HCT116 (cell line): Measurements from ENCODE around the gene LY6G5B. TPM values are rescaled to one million over a fixed set of nuclear protein-coding genes. Genes with fewer than 3 reads are reported as not detected.

Experiments
- ATAC-seq: fragments of 200-7000 bp; cut with Tn5 transposase; 2 replicates; pipeline ENCODE4 v1.9.1; 2020; ENCODE audit warnings: mild to moderate bottlenecking, moderate library complexity
- BruUV-seq: library from RNA; stranded (reverse); fragments of 400-500 nt; replicated peaks from 2 replicates; lab custom pipeline; 2021; lab: Mats Ljungman, UMichigan
- CTCF ChIA-PET: fragments of 300-600 bp; sonication (Branson Sonifier 250); formaldehyde crosslinking; loops from one replicate; lab custom pipeline; 2021; ENCODE audit warnings: antibody characterized with exemption; lab: Charles Lee
- POLR2A ChIA-PET: fragments of 300-600, 350-600 bp; sonication (Branson Sonifier 250); formaldehyde crosslinking; loops from one replicate; lab custom pipeline; 2021; ENCODE audit warnings: antibody characterized with exemption; lab: Charles Lee
- RAD21 ChIA-PET, 2 experiments: fragments of 300-600 bp; sonication (Branson Sonifier 250); formaldehyde crosslinking; loops; one replicate each; lab custom pipeline; 2023; ENCODE audit warnings: low total read pairs in 2 of 2; ENCODE audit not compliant: uncharacterized antibody in 2 of 2, unreplicated experiment in 2 of 2, low non-redundant PET in 1 of 2; lab: Charles Lee
- DNase-seq: peaks from one replicate; pipeline ENCODE4 v3.0.0-alpha.2; 2010; ENCODE audit warnings: low read depth, low spot score
- H2AFZ ChIP-seq: fragments of 200-600 bp; shearing (Covaris generic), sonication (generic); 2 replicates; pipeline ENCODE4 v1.6.1; 2017; ENCODE audit warnings: low read depth, mixed run types, mixed read lengths, antibody characterized with exemption, low read length; ENCODE audit not compliant: poor library complexity, severe bottlenecking
- H3K27ac ChIP-seq: 2 replicates; pipeline ENCODE4 v1.5.1; 2012; ENCODE audit warnings: low read depth, low read length
- H3K27me3 ChIP-seq: fragments of 200-600 bp; sonication (generic); 2 replicates; pipeline ENCODE4 v1.6.1; 2016; ENCODE audit warnings: mixed run types, low read length, mixed read lengths; ENCODE audit not compliant: insufficient read depth
- H3K36me3 ChIP-seq, 2 experiments: fragments of 200-500 bp in 1 of 2; fragments of 200-600 bp in 1 of 2; sonication (Bioruptor generic) in 1 of 2; sonication (generic) in 1 of 2; 2 replicates each; pipeline versions ENCODE4 v1.5.1 to v1.6.1; 2014 to 2016; ENCODE audit warnings: low read length in 2 of 2, inconsistent platforms in 1 of 2, mixed read lengths in 1 of 2, mixed run types in 1 of 2; ENCODE audit not compliant: insufficient read depth in 2 of 2, control insufficient read depth in 1 of 2
- H3K4me1 ChIP-seq, 2 experiments: fragments of 200-600 bp in 1 of 2; sonication (generic) in 1 of 2; 2 replicates each; pipeline versions ENCODE4 v1.5.1 to v1.6.1; 2012 to 2017; ENCODE audit warnings: low read length in 2 of 2, inconsistent platforms in 1 of 2, mild to moderate bottlenecking in 1 of 2, mixed read lengths in 1 of 2, mixed run types in 1 of 2, moderate library complexity in 1 of 2; ENCODE audit not compliant: insufficient read depth in 2 of 2, control insufficient read depth in 1 of 2
- H3K4me2 ChIP-seq: fragments of 200-600 bp; sonication (generic); 2 replicates; pipeline ENCODE4 v1.6.1; 2017; ENCODE audit warnings: mixed run types, low read length, mixed read lengths
- H3K4me3 ChIP-seq, 2 experiments: fragments of 200-600 bp in 1 of 2; sonication (generic) in 1 of 2; replicated peaks in 1 of 2; 2 replicates each; pipeline ENCODE4 v1.5.1; 2011 to 2016; ENCODE audit warnings: low read length in 2 of 2, control low read depth in 1 of 2, low read depth in 1 of 2, mild to moderate bottlenecking in 1 of 2, mixed read lengths in 1 of 2, mixed run types in 1 of 2
- H3K79me2 ChIP-seq: fragments of 200-600 bp; sonication (generic); 2 replicates; pipeline ENCODE4 v1.6.1; 2017; ENCODE audit warnings: mild to moderate bottlenecking, mixed run types, low read length, moderate library complexity, mixed read lengths; ENCODE audit not compliant: insufficient read depth
- H3K9ac ChIP-seq: fragments of 200-600 bp; sonication (generic); 2 replicates; pipeline ENCODE4 v1.6.1; 2016; ENCODE audit warnings: low read length, mixed read lengths
- H3K9me2 ChIP-seq: fragments of 200-600 bp; sonication (generic), shearing (Covaris generic); 2 replicates; pipeline ENCODE4 v1.6.1; 2017; ENCODE audit warnings: mixed run types, mild to moderate bottlenecking, moderate library complexity; ENCODE audit not compliant: insufficient read depth
- H3K9me3 ChIP-seq, 2 experiments: fragments of 200-500 bp in 1 of 2; fragments of 200-600 bp in 1 of 2; sonication (Bioruptor generic) in 1 of 2; sonication (generic) in 1 of 2; 2 replicates each; pipeline ENCODE4 v1.6.1; 2014 to 2017; ENCODE audit warnings: low read length in 2 of 2, mixed read lengths in 2 of 2, inconsistent platforms in 1 of 2, low read depth in 1 of 2, mild to moderate bottlenecking in 1 of 2, mixed run types in 1 of 2, moderate library complexity in 1 of 2; ENCODE audit not compliant: control insufficient read depth in 1 of 2, insufficient read depth in 1 of 2
- H4K20me1 ChIP-seq: fragments of 200-600 bp; sonication (generic), shearing (Covaris generic); 2 replicates; pipeline ENCODE4 v1.6.1; 2017; ENCODE audit warnings: mixed run types, mild to moderate bottlenecking, moderate library complexity; ENCODE audit not compliant: insufficient read depth
- CBX3 ChIP-seq: IDR thresholded peaks from 2 replicates; pipeline ENCODE4 v1.6.1; 2012; ENCODE audit warnings: low read depth
- CEBPB ChIP-seq: IDR thresholded peaks from 2 replicates; pipeline ENCODE4 v1.6.1; 2012; ENCODE audit warnings: low read depth
- CTCF ChIP-seq, 3 experiments: fragments of 200-600 bp in 1 of 3; sonication (generic) in 1 of 3; IDR thresholded peaks in 2 of 3; conservative IDR thresholded peaks in 1 of 3; 2 replicates each; pipeline ENCODE4 v1.5.1; 2012 to 2017; ENCODE audit warnings: low read depth in 2 of 3, low read length in 2 of 3, antibody characterized with exemption in 1 of 3, borderline replicate concordance in 1 of 3, control low read depth in 1 of 3, mild to moderate bottlenecking in 1 of 3, mixed read lengths in 1 of 3, mixed run types in 1 of 3, moderate library complexity in 1 of 3; ENCODE audit not compliant: insufficient read depth in 1 of 3
- EZH2 ChIP-seq: fragments of 200-600 bp; sonication (generic); IDR thresholded peaks from 2 replicates; pipeline ENCODE4 v1.6.1; 2017; ENCODE audit warnings: antibody characterized with exemption, mixed run types
- EZH2phosphoT487 ChIP-seq: fragments of 200-600 bp; IDR thresholded peaks from 2 replicates; pipeline ENCODE4 v1.6.1; 2018; ENCODE audit warnings: antibody characterized with exemption, borderline replicate concordance
- FOSL1 ChIP-seq: IDR thresholded peaks from 2 replicates; pipeline ENCODE4 v1.6.1; 2012; ENCODE audit warnings: low read depth
- MAX ChIP-seq: IDR thresholded peaks from 2 replicates; pipeline ENCODE4 v1.6.1; 2012
- POLR2A ChIP-seq: IDR thresholded peaks from 2 replicates; pipeline ENCODE4 v1.7.0; 2011; ENCODE audit warnings: borderline replicate concordance; ENCODE audit not compliant: insufficient read depth, insufficient read length; ENCODE audit errors: extremely low read depth
- POLR2AphosphoS5 ChIP-seq: IDR thresholded peaks from 2 replicates; pipeline ENCODE4 v1.6.1; 2011; ENCODE audit warnings: mild to moderate bottlenecking, low read depth, low read length, moderate library complexity
- RAD21 ChIP-seq: IDR thresholded peaks from 2 replicates; pipeline ENCODE4 v1.6.1; 2012; ENCODE audit warnings: low read depth, mild to moderate bottlenecking
- REST ChIP-seq: IDR thresholded peaks from 2 replicates; pipeline ENCODE4 v1.6.1; 2012; ENCODE audit warnings: low read depth
- SP1 ChIP-seq: IDR thresholded peaks from 2 replicates; pipeline ENCODE4 v1.6.1; 2012; ENCODE audit warnings: low read depth
- SRF ChIP-seq: IDR thresholded peaks from 2 replicates; pipeline ENCODE4 v1.6.1; 2012; ENCODE audit warnings: low read depth
- YY1 ChIP-seq: IDR thresholded peaks from 2 replicates; pipeline ENCODE4 v1.6.1; 2011; ENCODE audit warnings: low read length, low read depth, moderate library complexity, mild to moderate bottlenecking; ENCODE audit not compliant: insufficient replicate concordance; ENCODE audit errors: extremely low read depth
- ZFX ChIP-seq: fragments of 450-650 bp; IDR thresholded peaks from 2 replicates; pipeline ENCODE4 v1.6.1; 2017
- intact Hi-C: fragments of 100-400 bp; cut with micrococcal nuclease; formaldehyde crosslinking; loops from 2 replicates; pipeline ENCODE4 v1.10.0; 2022
- total RNA-seq: library from RNA; stranded (reverse); gene quantifications from one replicate; pipeline ENCODE4 v1.2.1, GENCODE V29; 2021; ENCODE audit not compliant: unreplicated experiment

Gene LY6G5B
- total RNA-seq, 1 experiment from 2014 or later: 15.4 TPM

- Histone ChIP-seq H2AFZ (no peak overlapping the region), H3K9me2 (no peaks in the 10 kb centered on the region), H4K20me1 (no peaks in the 10 kb centered on the region), H3K4me2 (peak overlapping the region; percentile 68), H3K4me1 (peaks cover 39 to 54% of the 10 kb centered on the region in 2 experiments), H3K27me3 (no peaks in the 10 kb centered on the region)
- ATAC-seq: peak; percentile 79
- intact Hi-C loops: no loop called here
- TF ChIP-seq RAD21: no peak; the same call in 1 of the 2 replicates
- no peak for TF ChIP-seq CTCF (IDR thresholded peaks at IDR 0.05 in 2 of 3, conservative IDR thresholded peaks at IDR 0.05 in 1 of 3; ENCODE audit: borderline replicate concordance in 1 of 3, insufficient read depth in 1 of 3, low read depth in 2 of 3, low read length in 2 of 3)
- peak; percentile 54; the same call in 1 of the 2 replicates for TF ChIP-seq MAX
- peak; percentile 63 for TF ChIP-seq YY1
- peak; percentile 93 for TF ChIP-seq SP1
- no peak for TF ChIP-seq EZH2phosphoT487
- no peak for TF ChIP-seq POLR2A
- no peak for TF ChIP-seq EZH2
- no peak for TF ChIP-seq CEBPB
- peak; percentile 55 for TF ChIP-seq POLR2AphosphoS5
- no peak for TF ChIP-seq ZFX
- no peak for TF ChIP-seq FOSL1
- TF ChIP-seq REST: no peak
- TF ChIP-seq CBX3: peak; percentile 39; the same call in 1 of the 2 replicates
- no peak for TF ChIP-seq SRF
- TF ChIP-seq, all 23 proteins: peak for 5
- BruUV-seq: no TSS peak
- ChIA-PET RAD21 (no interaction called here), CTCF (no interaction called here), POLR2A (no interaction called here)
- peak overlapping the region; percentile 36; the same call in 1 of the 2 replicates for H3K27ac ChIP-seq
- H3K4me3 ChIP-seq: peak overlapping the region in 1 of 2 experiments; percentile 14; a peak in 2 of 4 replicates
- H3K9me3 ChIP-seq: no peaks in the 10 kb centered on the region
- no peak overlapping the region for H3K9ac ChIP-seq
- H3K36me3 ChIP-seq: no peaks in the 10 kb centered on the region
- peak; percentile 71 for DNase-seq
- H3K79me2 ChIP-seq: no peaks in the 10 kb centered on the region
Measured at GRCh38 chr6:31718265-31718664, 48.5 kb downstream of the LY6G5B start.
